HG03196 (cell line): ENCODE results near the gene KDM4F.

Experiments used
- ATAC-seq: cut with Tn5 transposase; IDR thresholded peaks from one replicate; pipeline ENCODE4 v1.9.1; 2021; ENCODE audit not compliant: unreplicated experiment

KDM4F gene

DNA sequence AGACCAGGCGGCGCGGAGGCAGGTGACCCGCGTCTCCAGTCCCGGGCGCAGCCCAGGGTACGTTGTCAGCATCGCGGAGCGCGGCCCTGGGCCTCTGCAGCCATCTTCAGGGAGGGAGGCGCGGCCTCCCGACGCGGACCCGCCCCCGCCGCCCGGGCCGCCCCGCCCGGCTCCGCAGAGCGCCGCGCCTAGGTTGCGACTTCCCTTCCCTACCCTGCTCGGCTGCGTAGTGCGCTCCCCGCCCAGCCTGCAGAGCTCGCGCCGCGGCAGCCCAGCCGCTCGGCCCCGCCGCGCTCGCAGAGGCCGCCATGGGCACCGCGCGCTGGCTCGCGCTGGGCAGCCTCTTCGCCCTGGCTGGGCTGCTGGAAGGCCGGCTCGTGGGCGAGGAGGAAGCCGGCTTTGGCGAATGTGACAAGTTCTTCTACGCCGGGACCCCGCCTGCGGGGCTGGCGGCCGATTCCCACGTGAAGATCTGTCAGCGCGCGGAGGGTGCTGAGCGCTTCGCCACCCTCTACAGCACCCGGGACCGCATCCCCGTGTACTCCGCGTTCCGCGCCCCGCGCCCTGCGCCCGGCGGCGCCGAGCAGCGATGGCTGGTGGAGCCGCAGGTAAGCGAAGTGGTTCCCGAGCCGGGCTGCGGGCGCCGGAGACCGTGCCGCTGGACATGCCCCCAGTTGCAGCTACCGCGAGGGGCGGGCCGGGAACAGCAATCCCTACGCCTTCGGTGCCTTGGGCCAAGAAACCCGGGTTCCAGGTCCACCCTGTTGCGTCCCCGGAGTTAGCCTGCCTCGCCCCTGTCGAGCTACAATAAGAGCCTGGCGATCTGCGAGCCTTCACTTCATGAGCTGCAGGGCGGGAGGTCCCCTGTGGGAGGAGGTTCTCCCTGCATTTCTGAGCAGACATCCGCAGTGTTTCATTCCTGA is 40.7 kb downstream of the KDM4F start, which contains the start of gene ENDOD1:
TSS of gene ENDOD1 (plus strand) at position 227 of the 923 bp plus-strand sequence. CDS start at position 309, 82 bp downstream.
- ATAC-seq, result peak; percentile 84

DNA sequence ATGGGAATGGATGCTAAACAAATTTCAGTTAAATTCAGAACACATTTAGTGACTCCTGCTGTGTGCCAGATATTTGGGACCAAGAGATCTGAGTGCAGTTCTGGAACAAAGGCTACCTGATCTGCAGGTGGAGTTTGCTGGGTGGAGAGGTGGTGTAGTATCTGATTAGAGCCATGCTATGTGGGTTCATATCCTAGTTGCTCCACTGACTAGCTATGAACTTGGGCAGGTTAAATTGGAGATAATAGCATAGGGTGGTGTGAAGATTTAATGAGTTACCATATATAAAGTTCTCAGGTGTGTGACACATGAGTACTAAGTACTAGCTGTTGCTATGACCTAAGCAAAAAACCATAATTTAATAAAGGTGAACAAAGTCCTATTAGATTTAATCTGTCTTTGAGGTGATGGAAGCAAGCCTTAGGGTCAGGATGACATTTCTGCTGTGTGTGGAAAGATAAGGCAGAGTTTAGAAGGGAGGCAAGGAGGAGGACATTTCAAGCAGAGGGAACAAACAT is 42.5 kb downstream of the KDM4F start:
- no peak for ATAC-seq

DNA sequence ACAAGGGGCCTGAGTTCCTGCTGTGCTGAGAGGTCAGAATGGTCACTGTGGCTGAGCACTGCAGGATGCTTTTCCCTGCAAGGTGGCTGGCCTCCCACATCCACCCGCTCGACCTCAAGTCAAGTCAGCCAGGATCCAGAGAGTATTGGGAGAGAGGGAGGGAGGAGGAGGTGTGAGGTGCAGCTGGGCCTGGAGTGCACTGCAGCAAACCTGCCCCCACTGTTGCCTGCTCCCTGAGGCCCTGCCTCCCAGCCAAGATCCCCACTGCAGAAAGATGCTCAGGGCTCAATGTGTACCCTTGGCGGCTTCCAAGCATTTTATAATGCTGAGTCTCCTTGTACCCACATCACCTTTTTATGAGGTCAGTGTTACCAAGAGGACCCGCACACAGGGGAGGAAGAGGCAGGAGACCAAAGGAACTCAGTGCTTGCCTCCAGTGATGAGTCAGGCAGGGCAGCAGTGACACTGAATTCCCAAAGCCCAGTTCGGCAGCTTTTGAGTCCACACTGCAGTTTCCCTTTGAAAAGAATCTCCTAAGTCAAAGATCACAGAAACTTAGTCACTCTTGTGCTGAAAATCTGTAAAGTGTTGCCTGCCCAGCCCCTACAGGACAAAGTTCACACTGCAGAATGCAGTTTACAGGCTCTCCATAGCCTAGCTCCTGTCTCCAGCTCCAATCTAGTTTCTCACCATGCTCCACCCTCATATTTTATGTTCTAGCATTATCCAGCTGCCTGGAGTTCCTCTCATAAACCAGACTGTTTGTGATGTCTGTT is 43.5 kb downstream of the KDM4F start:
- ATAC-seq, result no peak

DNA sequence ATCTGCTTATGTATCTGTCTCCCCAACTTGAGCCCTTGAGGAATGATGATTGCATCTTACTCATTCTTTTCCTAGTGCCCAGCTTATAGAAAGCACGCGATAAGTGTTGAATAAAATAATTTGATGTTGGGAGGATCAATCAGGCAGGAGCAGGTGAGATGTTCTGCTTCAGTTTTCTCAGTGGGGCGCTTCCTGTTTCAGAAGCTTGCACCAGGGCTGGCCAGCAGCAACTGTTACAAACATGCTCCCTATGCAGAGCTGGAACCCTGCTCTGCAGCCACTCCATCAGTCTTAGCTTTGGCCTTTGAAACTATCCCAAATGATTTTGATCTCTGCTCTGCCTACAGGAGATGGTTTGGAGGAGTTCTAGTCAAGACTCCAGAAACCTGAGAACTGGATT is 44.3 kb downstream of the KDM4F start:
- ATAC-seq, result no peak

DNA sequence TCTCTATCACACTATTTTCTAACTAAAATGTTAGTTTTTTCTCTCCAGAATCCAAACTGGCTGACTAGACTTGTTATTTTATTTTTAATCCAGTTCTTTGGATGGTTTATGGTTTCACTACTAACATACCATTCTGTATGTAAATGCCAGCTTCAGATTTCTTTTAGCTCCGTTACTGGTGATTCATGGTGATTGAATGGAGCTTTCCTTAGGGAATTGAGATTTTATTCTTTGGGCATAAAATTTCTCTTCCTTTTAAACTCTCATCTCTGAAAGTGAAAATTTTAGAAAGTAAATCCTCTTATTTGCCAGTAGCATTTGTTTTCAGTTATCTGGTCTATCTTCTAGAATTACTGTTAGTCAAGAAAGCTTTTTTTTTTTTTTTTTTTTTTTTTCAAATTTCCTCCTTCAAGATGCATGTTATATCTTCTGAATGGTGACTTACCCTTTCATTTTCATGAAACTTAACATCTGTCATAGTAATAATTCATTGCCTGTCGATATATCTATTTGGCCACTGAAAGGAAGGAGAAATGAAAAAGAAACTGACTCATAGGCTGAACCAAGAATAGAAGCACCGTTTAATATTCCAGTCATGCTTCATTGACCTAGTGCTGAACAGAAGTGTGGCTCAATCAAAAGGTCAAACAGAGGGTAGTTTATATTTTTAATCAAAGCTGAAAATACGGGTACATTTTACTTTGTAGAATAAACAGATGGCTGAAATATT is 46.8 kb downstream of the KDM4F start:
- peak; percentile 86 for ATAC-seq

DNA sequence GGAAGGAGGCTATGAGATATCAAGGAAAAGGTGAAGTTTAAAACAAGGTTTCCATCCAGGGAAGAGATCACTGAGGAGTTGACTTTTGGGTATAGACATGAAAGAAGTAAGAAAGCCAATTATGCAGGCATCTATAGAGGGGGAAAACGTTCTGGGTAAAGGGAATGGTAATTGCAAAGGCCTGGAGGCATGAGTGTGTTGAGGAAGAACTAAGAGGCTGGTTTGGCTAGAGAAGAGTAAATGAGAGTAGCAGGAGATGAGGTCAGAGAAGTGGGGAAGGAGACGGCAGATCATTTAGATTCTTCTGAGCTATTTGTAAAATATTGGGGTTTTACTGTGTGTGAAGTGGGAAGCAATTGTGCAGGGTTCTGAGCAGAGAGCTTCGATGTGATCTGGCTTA is 48.0 kb downstream of the KDM4F start:
- no peak for ATAC-seq

DNA sequence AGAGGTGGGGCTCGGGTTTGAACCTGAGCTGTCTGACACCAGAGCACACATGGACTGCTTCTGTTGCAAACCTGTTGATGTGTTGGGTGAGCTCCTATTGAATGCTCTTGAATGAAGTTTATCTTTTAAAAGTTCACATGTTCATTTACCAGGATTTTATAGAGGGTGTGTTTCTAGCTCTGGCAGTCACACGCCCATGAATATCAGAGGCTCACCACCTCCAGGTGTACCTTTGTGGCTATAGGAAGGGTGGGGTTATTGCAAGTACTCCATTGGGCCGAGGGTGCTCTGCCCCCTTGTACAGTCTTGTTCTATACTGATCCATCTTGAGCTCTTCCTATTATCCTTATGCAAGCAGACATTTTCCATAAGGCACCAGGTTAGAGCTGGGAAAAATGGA is 49.6 kb downstream of the KDM4F start:
- no peak for ATAC-seq

DNA sequence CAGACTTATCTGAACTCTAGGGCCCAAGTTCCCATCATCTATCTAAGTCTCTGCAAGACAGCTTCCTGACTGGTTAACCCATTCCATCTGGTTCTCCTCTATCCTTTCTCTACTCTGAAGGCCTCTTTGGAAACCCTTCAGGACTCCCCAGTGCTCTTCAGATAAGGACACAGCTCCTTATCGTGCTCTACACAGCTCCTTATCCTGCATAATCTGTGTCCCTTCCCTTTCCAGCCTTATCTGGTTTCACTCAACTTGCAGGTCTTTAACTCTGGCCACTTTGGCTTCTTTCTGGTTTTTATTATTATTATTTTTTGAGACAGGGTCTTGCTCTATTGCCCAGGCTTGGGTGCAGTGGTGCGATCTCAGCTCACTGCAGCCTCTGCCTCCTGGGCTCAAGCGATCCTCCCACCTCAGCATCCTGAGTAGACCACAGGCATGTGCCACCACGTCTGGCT is 51.0 kb downstream of the KDM4F start:
- no peak for ATAC-seq
